Activated CD4-positive, alpha-beta memory T cell treated with anti-CD3 and anti-CD28 coated beads, Interleukin-2, amount 10 ng/mL, durations not matched to agents 7 days and 5 days (primary cell): ENCODE measurements around the gene DNLZ. TPM values are rescaled to one million over a fixed set of nuclear protein-coding genes. Genes with fewer than 3 reads are reported as not detected.

ENCODE experiments used
- total RNA-seq, 2 experiments: library from RNA; stranded (reverse); gene quantifications; one replicate each; pipeline ENCODE4 v1.2.3, GENCODE V29; 2021

DNLZ gene
- total RNA-seq, 2 experiments from 2014 or later = 11.5 TPM

Other genes with a start within 250 kb of the DNLZ start
- gene TMEM250, start 244.9 kb downstream of the DNLZ start, total RNA-seq = 10 to 100 TPM; 47.0 to 49.0 TPM
- gene LHX3, start 158.6 kb downstream of the DNLZ start, total RNA-seq = under 1 TPM in 1 of 2 experiments, not detected in 1; 0.08 TPM
- gene QSOX2, start 117.9 kb downstream of the DNLZ start, total RNA-seq = 10 to 100 TPM; 12.4 to 13.4 TPM
- not detected for gene CCDC187, start 59.6 kb downstream of the DNLZ start, total RNA-seq
- 1 to 10 TPM; 6.0 to 6.5 TPM for gene GPSM1, start 36.2 kb downstream of the DNLZ start, total RNA-seq
- 1 to 10 TPM in 1 of 2 experiments, under 1 TPM in 1; 0.55 to 1.3 TPM for gene CARD9, start 9.9 kb upstream of the DNLZ start, total RNA-seq
- 1 to 10 TPM; 8.8 TPM for gene SNAPC4, start 36.4 kb upstream of the DNLZ start, total RNA-seq
- gene ENTR1, start 46.9 kb upstream of the DNLZ start, total RNA-seq = 10 to 100 TPM; 49.2 to 54.9 TPM
- gene PMPCA, start 46.9 kb upstream of the DNLZ start, total RNA-seq = 10 to 100 TPM; 56.6 to 62.2 TPM
- gene INPP5E, start 76.1 kb upstream of the DNLZ start, total RNA-seq = 10 to 100 TPM; 19.5 to 21.6 TPM
- gene SEC16A, start 119.3 kb upstream of the DNLZ start, total RNA-seq = 10 to 100 TPM; 56.1 to 61.0 TPM
- 10 to 100 TPM; 58.8 to 59.8 TPM for gene NOTCH1, start 182.3 kb upstream of the DNLZ start, total RNA-seq